ENCODE measurements around the gene PPP2R2C.

Gene PPP2R2C

DNA sequence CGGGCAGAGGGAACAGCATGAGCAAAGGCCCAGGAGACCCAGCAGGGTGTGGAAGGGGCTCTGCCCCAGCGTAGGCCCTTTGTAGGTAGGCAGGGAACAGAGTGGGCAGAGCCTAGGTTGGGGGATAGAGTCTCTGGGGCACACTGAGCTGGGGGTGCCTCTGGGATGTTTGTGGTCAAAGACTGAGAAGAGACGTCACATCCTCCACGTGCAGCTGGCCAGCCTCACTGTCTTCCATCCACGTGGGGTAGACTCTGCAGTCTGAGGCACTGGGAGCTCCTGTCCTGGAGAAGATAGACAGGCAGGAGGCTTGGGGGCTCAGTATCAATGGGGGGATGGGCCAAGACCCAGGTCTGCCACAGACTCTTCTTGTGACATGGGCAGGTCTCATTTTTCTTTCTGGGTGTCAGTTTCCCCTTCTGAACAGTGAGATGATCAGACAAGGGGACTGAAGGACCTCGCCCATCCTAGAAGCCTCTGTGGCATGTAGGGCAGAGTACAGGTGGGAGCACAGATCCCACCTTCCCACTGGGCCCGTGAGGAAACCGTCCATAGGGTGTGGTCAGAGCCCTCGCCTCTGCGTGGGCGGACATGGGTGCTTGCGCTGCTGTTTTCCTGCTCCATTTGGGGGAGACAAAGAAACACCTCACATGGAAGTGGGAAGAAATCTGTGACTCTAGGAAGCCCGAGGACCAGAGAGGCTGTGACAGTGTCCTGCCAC, 179.9 kb downstream of the PPP2R2C start:
- Histone ChIP-seq H4K20me1 (ENCODE audit: insufficient read depth, low read length) (0 out of 2 replicates have a peak, but pooled peaks cover 4% of the 10 kb centered on the region), H3K4me1 (ENCODE audit: insufficient read depth, low read length) (no peaks in the 10 kb centered on the region), H3K4me2 (ENCODE audit: insufficient read depth, low read length) (no peak overlapping the region), H3K9ac (ENCODE audit: low read depth, low read length) (no peak overlapping the region), H3K79me2 (ENCODE audit: insufficient read depth, low read length) (no peaks in the 10 kb centered on the region), H2AFZ (ENCODE audit: low read depth, low read length) (no peak overlapping the region), H3K36me3 (ENCODE audit: insufficient read depth, low read length) (no peaks in the 10 kb centered on the region), H3K27me3 (ENCODE audit: insufficient read depth, low read length, poor library complexity) (peaks cover 2% of the 10 kb centered on the region), H3K9me3 (ENCODE audit: insufficient read depth, low read length, severe bottlenecking) (no peaks in the 10 kb centered on the region), H3K27ac (ENCODE audit: low read length) (no peak overlapping the region), H3K4me3 (ENCODE audit: low read depth in 1 of 2, low read length in 2 of 2) (no peak overlapping the region)
- TF ChIP-seq, protein P1, sequence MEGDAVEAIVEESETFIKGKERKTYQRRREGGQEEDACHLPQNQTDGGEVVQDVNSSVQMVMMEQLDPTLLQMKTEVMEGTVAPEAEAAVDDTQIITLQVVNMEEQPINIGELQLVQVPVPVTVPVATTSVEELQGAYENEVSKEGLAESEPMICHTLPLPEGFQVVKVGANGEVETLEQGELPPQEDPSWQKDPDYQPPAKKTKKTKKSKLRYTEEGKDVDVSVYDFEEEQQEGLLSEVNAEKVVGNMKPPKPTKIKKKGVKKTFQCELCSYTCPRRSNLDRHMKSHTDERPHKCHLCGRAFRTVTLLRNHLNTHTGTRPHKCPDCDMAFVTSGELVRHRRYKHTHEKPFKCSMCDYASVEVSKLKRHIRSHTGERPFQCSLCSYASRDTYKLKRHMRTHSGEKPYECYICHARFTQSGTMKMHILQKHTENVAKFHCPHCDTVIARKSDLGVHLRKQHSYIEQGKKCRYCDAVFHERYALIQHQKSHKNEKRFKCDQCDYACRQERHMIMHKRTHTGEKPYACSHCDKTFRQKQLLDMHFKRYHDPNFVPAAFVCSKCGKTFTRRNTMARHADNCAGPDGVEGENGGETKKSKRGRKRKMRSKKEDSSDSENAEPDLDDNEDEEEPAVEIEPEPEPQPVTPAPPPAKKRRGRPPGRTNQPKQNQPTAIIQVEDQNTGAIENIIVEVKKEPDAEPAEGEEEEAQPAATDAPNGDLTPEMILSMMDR (IDR thresholded peaks at IDR 0.05; ENCODE audit: borderline replicate concordance, extremely low read depth, low read length, poor library complexity, severe bottlenecking), result no peak
- no peak for TF ChIP-seq EZH2 (IDR thresholded peaks at IDR 0.05; ENCODE audit: borderline replicate concordance, low read depth, low read length, severe bottlenecking)
- no peak for ATAC-seq (ENCODE audit: insufficient read depth, low read depth)
- no peak for DNase-seq

DNA sequence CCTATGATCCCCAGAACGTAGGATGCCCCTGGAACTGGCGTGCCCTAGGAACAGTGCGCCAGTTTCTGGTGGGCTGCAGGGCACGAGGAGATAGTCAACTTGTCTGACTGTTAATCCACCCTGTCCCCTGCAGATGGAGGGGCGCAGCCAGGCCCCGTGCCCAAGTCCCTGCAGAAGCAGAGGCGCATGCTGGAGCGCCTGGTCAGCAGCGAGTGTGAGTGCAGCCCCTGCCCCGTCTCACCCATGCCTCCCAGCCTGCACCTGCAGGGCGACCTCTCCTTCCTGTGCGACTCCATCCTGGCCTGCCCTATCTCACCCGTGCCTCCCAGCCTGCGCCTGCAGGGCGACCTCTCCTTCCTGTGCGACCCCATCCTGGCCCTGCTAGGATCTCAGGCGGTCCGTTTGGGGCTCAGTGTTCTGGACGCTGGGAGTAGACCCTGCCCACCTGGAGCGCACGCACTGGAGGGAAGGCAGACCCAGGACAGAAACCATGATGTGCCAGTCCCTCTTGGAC, 180.6 kb downstream of the PPP2R2C start:
- Histone ChIP-seq H3K4me2 (ENCODE audit: insufficient read depth, low read length) (no peak overlapping the region), H3K9ac (ENCODE audit: low read depth, low read length) (no peak overlapping the region), H4K20me1 (ENCODE audit: insufficient read depth, low read length) (0 out of 2 replicates have a peak, but pooled peaks cover 4% of the 10 kb centered on the region), H2AFZ (ENCODE audit: low read depth, low read length) (no peak overlapping the region), H3K4me3 (ENCODE audit: low read depth in 1 of 2, low read length in 2 of 2) (no peak overlapping the region), H3K36me3 (ENCODE audit: insufficient read depth, low read length) (no peaks in the 10 kb centered on the region), H3K4me1 (ENCODE audit: insufficient read depth, low read length) (no peaks in the 10 kb centered on the region), H3K27me3 (ENCODE audit: insufficient read depth, low read length, poor library complexity) (peaks cover 2% of the 10 kb centered on the region), H3K27ac (ENCODE audit: low read length) (no peak overlapping the region), H3K9me3 (ENCODE audit: insufficient read depth, low read length, severe bottlenecking) (no peaks in the 10 kb centered on the region), H3K79me2 (ENCODE audit: insufficient read depth, low read length) (no peaks in the 10 kb centered on the region)
- ATAC-seq (ENCODE audit: insufficient read depth, low read depth), result no peak
- TF ChIP-seq EZH2 (IDR thresholded peaks at IDR 0.05; ENCODE audit: borderline replicate concordance, low read depth, low read length, severe bottlenecking), result no peak
- TF ChIP-seq, protein P1 (IDR thresholded peaks at IDR 0.05; ENCODE audit: borderline replicate concordance, extremely low read depth, low read length, poor library complexity, severe bottlenecking), result no peak
- DNase-seq, result no peak

DNA sequence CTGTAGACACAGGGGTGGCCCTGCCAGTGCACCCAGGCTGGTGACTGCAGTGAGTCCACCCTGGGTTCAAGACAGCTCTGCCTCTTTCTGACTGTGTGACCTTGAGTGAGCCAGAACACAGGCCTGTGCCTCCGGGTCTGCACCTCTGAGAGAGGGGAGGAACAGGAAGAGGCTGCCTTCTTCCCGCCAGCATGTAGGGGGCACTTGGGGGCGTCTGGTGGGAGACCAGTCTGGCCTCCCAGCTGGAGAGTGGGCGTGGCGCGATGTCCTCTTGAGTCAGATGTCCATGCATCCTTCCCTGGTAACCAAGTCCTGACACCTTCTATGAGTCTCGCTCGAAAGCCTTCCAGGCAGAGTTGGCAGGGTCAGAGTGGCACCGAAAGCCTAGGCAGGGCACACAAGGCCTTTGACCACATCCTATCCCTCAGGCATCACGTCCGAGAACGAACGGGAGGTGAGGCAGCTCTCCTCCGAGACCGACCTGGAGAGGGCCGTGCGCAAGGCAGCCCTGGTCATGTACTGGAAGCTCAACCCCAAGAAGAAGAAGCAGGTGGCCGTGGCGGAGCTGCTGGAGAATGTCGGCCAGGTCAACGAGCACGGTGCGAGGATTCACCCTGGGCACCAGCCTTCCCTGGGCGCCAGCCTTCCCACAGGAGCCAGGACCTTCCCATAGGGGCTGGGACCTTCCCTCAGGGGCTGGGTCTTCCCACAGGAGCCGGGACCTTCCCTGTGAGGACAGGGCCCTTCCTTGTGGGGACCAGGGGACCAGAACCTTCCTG, 181.5 kb downstream of the PPP2R2C start:
- H3K9me3 ChIP-seq (ENCODE audit: insufficient read depth, low read length, severe bottlenecking), result no peaks in the 10 kb centered on the region
- no peak for DNase-seq

More for the DNA sequence above, 181.5 kb downstream of the PPP2R2C start:
- Histone ChIP-seq H3K36me3 (ENCODE audit: insufficient read depth, low read length) (no peaks in the 10 kb centered on the region), H3K79me2 (ENCODE audit: insufficient read depth, low read length) (no peaks in the 10 kb centered on the region), H3K27ac (ENCODE audit: low read length) (no peak overlapping the region), H4K20me1 (ENCODE audit: insufficient read depth, low read length) (0 out of 2 replicates have a peak, but pooled peaks cover 4% of the 10 kb centered on the region), H3K4me1 (ENCODE audit: insufficient read depth, low read length) (no peaks in the 10 kb centered on the region), H3K9ac (ENCODE audit: low read depth, low read length) (no peak overlapping the region), H3K27me3 (ENCODE audit: insufficient read depth, low read length, poor library complexity) (peaks cover 2% of the 10 kb centered on the region), H3K4me3 (ENCODE audit: low read depth in 1 of 2, low read length in 2 of 2) (no peak overlapping the region), H2AFZ (ENCODE audit: low read depth, low read length) (no peak overlapping the region), H3K4me2 (ENCODE audit: insufficient read depth, low read length) (no peak overlapping the region)
- ATAC-seq (ENCODE audit: insufficient read depth, low read depth), result no peak
- TF ChIP-seq, protein P1 (IDR thresholded peaks at IDR 0.05; ENCODE audit: borderline replicate concordance, extremely low read depth, low read length, poor library complexity, severe bottlenecking), result no peak
- no peak for TF ChIP-seq EZH2 (IDR thresholded peaks at IDR 0.05; ENCODE audit: borderline replicate concordance, low read depth, low read length, severe bottlenecking)
